Erythroblast (primary cell): ENCODE measurements around the gene LAMTOR4.

Experiments
- GATA1 ChIP-seq: IDR thresholded peaks from 2 replicates; pipeline ENCODE4 v1.6.1; 2011; ENCODE audit warnings: low read depth, mild to moderate bottlenecking, control low read depth, low read length, moderate library complexity
- POLR2A ChIP-seq: IDR thresholded peaks from 2 replicates; pipeline ENCODE4 v1.6.1; 2011; ENCODE audit warnings: mild to moderate bottlenecking, low read length

- TF ChIP-seq POLR2A: no peak
- TF ChIP-seq GATA1: no peak
Observed at GRCh38 chr7:100175296-100175935, 26.7 kb downstream of the LAMTOR4 start.
